Measurements from ENCODE around the gene RREB1.

RREB1 gene

DNA sequence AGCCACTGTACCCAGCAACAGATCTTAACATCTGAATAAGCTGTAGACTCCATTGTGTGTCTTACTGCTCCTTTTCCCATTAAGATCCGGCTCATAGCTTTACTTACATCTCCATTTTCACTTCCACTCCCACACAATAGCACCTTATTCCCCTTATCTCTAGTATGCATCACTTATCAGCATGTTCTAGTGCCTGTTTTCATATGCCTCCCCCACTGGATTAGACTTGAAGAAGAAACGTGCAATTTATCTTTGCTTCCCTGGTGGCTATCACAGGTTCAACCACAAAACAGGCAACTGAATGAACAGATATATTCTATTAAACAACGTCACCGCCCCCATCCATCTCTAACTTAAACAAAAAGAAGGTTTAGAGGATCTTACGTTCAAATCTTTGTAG lies 193.2 kb downstream of the RREB1 start:
- Histone ChIP-seq H3K4me3 (replicated peaks; ENCODE audit: low read depth, low read length) (no peak overlapping the region), H3K36me3 (ENCODE audit: control insufficient read depth, insufficient read depth, low read length) (peaks cover 14% of the 10 kb centered on the region), H3K27me3 (replicated peaks; ENCODE audit: control insufficient read depth, insufficient read depth, low read length) (no peaks in the 10 kb centered on the region)
- no peak for DNase-seq (ENCODE audit: extremely low read depth, insufficient read length)
- TF ChIP-seq, protein P1, sequence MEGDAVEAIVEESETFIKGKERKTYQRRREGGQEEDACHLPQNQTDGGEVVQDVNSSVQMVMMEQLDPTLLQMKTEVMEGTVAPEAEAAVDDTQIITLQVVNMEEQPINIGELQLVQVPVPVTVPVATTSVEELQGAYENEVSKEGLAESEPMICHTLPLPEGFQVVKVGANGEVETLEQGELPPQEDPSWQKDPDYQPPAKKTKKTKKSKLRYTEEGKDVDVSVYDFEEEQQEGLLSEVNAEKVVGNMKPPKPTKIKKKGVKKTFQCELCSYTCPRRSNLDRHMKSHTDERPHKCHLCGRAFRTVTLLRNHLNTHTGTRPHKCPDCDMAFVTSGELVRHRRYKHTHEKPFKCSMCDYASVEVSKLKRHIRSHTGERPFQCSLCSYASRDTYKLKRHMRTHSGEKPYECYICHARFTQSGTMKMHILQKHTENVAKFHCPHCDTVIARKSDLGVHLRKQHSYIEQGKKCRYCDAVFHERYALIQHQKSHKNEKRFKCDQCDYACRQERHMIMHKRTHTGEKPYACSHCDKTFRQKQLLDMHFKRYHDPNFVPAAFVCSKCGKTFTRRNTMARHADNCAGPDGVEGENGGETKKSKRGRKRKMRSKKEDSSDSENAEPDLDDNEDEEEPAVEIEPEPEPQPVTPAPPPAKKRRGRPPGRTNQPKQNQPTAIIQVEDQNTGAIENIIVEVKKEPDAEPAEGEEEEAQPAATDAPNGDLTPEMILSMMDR (IDR thresholded peaks at IDR 0.05; ENCODE audit: insufficient read depth, low read length, poor library complexity, severe bottlenecking) = no peak
